Cerebellar cortex (tissue), 1 donor: ENCODE data around the gene KCNMA1.
"Not testable (repeated sequence)": the region's sequence is repeated elsewhere in the genome, so short reads cannot be mapped to it uniquely, and the experiment has no call there.

Source experiments
- DNase-seq: peaks from one replicate; pipeline ENCODE4 v3.0.0-alpha.2; 2015; ENCODE audit warnings: low spot score

The KCNMA1 gene

GRCh38 chr10:77583527-77583926 lies 54.1 kb downstream of the KCNMA1 start:
- no peak for DNase-seq

GRCh38 chr10:77582710-77583115 lies 54.9 kb downstream of the KCNMA1 start:
- no peak for DNase-seq

- no peak for DNase-seq
Measured at GRCh38 chr10:77581738-77582137, 55.9 kb downstream of the KCNMA1 start.

GRCh38 chr10:77580482-77580881 lies 57.1 kb downstream of the KCNMA1 start:
- no peak for DNase-seq

DNA sequence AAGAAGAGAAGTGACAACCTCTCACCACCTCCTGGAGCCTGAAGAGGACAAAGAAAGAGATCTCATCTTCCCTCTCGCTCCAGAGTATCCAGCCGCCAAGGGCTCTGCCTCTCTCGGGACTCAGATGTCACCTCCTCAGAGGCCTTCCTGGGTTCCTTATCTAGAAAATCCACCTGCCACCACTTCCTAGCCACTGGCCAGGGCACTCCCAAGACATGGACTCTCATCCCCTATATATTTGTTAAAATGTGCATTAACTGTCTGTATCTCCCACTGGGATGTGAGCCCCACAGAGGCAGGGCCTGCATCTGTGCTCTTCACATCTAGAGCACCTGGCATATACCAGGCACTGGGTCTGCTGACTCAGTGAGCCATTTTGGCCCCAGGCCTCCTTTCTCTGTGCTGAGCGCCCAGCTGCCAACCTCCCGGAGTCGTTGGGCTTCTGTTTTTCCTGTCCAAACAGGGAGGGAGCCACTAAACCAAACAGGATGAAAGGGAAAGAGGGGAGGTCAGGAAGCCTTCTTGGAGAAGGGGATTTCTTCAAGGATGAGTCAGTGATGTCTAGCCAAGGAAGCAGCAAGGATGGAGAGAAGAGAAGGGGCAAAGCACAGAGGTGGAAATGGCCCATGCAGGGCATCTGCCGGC lies 58.9 kb downstream of the KCNMA1 start:
- DNase-seq, result no peak

GRCh38 chr10:77577666-77578229 lies 59.9 kb downstream of the KCNMA1 start:
- no peak for DNase-seq

DNA sequence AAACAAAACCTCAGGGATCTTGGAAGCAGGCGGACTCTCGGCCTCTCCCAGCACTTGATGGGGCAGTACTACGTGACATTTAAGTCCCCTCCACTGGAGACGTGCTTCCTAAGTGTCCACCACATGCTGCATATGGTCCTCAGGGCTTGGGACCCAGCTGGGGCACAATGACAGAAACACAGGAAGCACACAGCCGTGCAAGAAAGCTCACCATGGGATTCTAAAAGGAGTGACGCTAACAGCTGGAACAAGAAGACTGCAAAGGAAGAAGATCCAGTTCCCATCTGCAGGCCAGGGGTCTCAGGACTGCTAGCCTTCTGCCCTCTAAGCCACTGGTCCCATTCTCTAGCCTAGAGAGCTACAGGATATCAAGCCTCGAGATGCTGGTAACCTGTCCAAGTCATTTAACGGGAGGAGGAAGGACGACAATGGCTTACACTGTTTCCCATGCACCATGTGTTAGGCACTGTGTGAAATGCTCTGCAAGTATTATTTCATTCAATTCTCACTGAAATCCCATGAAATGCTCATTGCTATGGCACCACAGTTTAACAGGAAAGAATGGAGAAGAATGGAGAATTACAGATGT lies 61.1 kb downstream of the KCNMA1 start:
- no peak for DNase-seq

DNA sequence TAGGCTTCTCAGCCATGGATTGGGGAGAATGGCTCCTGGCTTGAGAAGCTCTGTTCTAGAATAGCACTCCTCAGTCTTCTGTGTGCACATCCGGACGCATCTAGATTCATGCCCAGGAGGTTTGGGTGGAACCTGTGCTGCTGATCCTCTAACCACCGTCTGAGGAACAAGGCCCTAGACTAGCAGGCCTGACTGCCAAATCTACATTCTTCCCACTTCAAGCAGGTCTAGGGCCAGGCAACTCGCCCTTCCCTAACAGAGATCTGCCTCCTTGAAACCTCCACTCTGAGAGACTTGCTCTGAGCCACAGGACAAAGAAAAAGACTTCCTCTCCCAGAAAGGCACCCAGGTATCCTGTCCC lies 61.6 kb downstream of the KCNMA1 start:
- DNase-seq, result no peak

DNA sequence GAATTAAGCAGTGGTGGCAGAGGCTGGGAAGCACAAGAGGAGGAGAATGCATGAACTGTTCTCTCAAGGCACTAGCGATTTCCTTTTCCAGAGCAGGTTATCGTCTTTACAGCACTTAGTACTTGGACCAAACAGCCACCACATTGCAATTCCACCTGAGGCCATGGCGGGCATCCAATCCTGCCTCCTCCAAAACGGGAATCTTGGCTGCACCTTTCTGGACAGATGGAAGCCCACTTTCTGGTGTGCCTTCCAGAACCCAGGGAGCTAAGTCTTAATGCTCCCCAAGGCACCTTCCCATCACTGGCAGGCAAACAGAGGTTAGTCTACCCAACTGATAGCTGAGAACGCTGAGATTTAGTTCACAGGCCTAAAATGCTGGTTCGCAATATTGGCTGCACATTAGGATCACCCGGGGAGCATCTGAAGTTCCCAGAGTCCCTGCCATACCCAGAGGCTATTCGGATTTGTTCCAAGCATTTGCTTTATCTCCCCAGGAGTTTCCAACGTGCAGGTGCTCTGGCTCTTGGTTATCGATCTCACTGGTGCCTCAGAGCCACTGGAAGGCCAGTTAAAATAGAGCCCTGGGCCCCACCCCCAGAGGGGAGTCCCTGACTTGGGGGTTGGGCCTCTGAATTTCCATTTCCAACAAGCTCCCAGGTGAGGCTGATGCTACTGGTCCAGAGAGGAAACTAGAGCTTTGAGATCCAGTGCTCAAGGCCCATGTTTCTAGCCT lies 62.2 kb downstream of the KCNMA1 start:
- DNase-seq, result peak; percentile 84

DNA sequence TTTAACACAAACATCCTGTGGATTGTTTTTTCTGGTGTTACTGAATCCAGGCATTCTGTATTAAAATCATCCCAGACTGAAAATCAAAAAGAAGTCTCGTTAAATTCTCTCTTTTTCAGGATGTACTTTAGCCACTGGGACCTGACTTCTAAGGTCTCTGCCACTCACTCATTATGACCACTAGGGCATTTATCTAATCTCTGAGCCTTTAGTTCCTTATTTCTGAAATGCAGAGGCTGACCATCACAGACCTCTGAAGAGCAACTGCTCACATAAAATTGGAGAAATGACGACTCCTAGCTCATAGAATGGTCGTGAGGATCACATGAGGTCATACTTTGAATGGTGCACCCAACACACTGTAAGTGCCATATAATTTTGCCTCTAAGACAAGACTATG lies 63.2 kb downstream of the KCNMA1 start:
- DNase-seq, result no peak

DNA sequence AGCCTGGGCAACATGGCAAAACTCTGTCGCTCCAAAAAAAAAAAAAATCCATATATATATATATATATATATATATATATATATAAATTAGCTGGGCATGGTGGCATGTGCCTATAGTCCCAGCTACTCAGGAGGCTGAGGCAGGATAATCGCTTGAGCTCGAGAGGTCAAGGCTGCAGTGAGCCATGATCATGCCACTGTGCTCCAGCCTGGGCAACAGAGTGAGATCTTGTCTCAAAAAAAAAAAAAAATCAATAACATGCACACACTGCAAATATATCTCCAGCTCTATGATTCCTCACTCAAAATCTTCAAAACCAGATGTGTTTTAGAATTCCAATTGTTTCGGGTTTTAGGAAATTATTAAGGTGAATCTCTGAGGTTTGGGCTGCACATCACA lies 65.1 kb downstream of the KCNMA1 start:
- DNase-seq, result not testable (repeated sequence)

DNA sequence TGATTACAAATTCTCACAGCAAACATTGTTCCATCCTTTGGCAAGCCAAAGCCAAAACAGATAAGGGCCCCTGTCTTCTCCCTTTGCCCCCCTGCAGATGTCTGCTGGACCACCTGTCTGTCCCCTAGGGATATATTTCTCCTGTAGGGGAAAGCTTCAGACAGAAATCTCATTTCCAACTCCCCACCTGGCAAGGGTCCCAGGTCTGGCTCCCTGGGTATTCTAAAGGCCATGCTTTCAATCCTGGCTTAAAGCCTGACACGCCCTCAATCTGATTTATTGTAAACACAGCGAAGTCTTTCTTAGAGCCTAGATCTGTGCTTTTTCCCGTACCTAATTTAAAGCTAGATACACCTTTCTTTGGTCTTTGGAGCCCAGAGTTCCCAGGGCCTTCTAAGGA lies 66.1 kb downstream of the KCNMA1 start:
- no peak for DNase-seq

DNA sequence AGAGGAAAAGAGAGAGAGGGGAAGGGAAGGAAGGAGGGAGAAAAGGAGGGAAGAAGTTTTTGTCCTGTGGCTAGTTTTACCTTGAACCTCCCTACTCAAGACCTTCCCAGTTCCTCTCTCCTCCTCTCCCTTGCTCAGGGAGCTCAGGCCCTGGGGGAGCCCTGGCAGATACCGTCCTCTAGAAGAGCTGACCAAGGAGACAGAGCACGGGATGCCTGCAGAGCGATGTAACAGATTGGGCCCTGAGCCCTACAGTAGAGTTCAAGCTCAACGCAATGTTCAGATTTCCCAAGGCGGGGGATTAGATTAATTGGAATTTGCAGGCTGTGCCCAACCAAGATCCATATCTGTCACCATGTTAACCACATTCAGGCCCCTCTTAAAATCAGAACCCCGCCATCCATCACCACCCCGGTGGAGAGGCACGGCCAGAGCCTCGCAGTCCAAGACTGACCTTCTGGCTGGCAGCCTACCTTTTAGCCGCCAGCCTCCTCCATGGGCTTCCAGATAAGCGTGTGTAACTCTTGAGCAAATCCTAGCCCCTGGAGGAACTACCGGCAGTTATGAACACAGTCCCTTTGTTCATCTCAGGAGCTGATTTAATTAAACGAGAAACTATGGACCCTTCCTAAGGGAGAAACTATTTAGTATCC lies 70.6 kb downstream of the KCNMA1 start:
- no peak for DNase-seq

DNA sequence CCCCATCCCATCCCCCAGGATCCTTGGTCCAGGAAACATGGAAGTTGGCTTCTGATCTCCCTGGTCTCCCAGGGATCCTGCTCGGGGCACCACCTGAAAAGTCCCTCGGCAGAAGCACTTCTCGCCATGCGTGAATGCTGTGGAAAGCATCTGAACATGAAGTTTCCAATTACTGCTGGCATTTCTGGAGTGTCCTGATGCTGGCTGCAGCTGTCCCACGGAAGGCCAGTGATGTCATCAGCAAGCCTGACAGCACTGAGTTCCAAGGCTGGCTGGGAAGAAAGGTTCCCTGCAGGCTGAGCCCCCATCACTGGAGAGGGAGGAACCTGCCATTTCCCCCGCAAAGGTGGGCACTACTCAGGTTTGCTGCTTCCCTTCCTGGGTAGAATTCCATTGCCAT lies 71.4 kb downstream of the KCNMA1 start:
- no peak for DNase-seq

GRCh38 chr10:77565590-77566023 lies 72.0 kb downstream of the KCNMA1 start:
- DNase-seq, result no peak

DNA sequence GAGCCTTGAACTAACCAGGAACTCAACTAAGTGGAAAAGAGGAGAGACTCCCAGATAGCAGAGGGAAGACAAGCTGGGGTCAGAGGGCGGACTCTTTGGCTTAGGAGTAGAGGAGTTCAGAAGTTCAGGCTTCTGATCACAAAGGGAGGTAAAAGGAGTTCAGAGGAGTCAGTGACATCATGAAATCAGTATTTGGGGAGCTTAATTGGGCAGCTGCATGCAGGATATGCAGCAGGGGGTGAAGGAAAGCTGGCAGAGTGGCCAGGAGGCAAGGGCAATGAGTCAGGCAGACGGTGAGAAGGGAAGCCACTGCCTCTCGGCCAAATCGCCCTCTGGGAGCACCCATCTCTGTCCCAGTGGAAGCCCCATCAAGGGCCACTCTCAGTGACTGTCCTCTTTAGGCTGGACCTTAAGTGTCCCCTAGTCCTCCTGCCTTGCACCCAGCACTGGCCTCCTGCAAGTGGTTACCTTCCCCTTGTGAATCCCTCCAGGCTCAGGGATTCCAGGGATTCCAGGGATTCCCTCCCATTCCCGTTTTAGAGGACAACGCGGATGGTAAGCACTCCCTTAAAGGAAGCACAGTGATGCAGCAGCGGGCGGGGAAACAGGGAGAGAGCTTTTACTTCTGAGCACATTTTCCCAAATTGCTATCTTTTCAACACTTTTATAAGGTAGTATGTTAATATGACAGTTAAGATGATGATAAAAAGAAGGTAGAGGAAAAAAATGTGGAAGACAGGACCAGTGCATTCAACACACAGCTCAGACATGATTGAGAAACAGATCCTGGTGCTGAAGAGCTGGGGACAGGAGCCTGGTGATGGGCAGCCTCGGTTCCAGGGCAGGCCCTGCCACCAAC lies 72.6 kb downstream of the KCNMA1 start:
- no peak for DNase-seq

DNA sequence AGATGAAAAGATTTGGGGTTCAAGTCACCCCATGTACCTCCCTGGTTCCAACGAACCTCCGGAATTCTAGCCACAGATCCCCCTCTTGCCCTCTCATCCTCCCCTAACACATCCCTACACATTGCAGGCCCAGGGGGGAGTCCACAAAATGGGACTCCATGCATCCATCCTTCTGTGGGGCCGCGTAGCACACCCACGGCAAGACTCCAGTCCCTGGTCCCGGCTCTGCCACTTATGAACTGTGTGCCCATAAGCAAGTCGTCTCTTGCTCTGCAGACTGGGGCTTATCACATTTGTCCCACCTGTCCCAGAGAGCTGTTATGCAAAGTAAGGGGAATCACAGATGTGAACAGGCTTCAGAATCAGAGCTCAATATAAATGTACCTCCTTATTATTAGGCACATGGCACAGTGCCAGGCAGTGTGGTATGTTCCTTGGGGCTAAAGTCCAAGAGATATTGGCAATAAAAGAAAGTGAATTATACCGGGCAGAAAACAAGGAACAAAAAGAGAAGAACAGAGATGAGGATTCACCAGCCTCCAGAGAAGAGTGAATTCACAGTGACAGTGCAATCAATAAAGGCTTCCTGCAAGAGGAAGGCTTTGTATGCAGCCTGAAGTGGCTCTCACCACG lies 73.9 kb downstream of the KCNMA1 start:
- no peak for DNase-seq

GRCh38 chr10:77562742-77563141 lies 74.9 kb downstream of the KCNMA1 start:
- DNase-seq, result no peak

- DNase-seq, result no peak
Measured at GRCh38 chr10:77561991-77562390, 75.6 kb downstream of the KCNMA1 start.

GRCh38 chr10:77560471-77560870 lies 77.1 kb downstream of the KCNMA1 start:
- DNase-seq, result no peak

- DNase-seq, result no peak
Measured at GRCh38 chr10:77560052-77560451, 77.6 kb downstream of the KCNMA1 start.
